ENCODE measurements around the gene PDE7B.

DNA sequence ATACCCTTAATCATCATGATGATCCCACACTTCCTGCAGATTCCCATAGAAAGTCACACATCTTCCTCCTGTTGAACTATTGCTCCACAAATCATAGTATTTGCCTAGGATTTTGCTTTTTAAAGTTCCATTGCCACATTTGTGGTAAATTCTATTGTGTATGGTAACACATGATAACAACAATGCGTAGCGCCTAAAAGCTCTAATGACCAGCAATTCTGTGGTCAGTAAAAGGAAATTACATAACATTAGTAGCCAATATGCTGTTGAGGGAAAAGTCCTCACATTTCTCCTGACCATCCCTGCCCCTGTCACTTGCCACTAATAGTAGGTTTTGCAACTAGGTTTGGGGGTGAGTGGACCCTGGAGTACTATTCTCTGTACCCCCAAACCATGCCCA is 31.8 kb upstream of the PDE7B start:
- TF ChIP-seq, protein P1, sequence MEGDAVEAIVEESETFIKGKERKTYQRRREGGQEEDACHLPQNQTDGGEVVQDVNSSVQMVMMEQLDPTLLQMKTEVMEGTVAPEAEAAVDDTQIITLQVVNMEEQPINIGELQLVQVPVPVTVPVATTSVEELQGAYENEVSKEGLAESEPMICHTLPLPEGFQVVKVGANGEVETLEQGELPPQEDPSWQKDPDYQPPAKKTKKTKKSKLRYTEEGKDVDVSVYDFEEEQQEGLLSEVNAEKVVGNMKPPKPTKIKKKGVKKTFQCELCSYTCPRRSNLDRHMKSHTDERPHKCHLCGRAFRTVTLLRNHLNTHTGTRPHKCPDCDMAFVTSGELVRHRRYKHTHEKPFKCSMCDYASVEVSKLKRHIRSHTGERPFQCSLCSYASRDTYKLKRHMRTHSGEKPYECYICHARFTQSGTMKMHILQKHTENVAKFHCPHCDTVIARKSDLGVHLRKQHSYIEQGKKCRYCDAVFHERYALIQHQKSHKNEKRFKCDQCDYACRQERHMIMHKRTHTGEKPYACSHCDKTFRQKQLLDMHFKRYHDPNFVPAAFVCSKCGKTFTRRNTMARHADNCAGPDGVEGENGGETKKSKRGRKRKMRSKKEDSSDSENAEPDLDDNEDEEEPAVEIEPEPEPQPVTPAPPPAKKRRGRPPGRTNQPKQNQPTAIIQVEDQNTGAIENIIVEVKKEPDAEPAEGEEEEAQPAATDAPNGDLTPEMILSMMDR (conservative IDR thresholded peaks at IDR 0.05; ENCODE audit: low read depth, low read length), result no peak
- TF ChIP-seq EZH2 (IDR thresholded peaks at IDR 0.05; ENCODE audit: low read length, unreplicated experiment), result no peak
